ENCODE data around the gene BUD23. TPM values are rescaled to one million over a fixed set of nuclear protein-coding genes. Genes with fewer than 3 reads are reported as not detected.

The BUD23 gene
- total and polyA plus RNA-seq, 9 of the 15 experiments (the other 6 are each of a cell fraction or from before 2014, with no cell fraction given) = 79.5 to 270 (median 150) TPM

GRCh38 chr7:73738220-73738611 is 54.8 kb downstream of the BUD23 start (continued):
- TF ChIP-seq E2F8 (IDR thresholded peaks at IDR 0.05; ENCODE audit: low read depth, partially characterized antibody) (no peak), EP300 (IDR thresholded peaks at IDR 0.05; ENCODE audit: low read length) (no peak), KAT2B (IDR thresholded peaks at IDR 0.05; ENCODE audit: low read depth, low read length) (no peak), CTCFL (IDR thresholded peaks at IDR 0.05; ENCODE audit: borderline replicate concordance, insufficient read depth, low read depth, low read length, poor library complexity, severe bottlenecking) (no peak), CHD1 (IDR thresholded peaks at IDR 0.05; ENCODE audit: low read length) (peak; percentile 47), SMARCB1 (IDR thresholded peaks at IDR 0.05; ENCODE audit: insufficient read length, low read depth) (no peak), SNAPC5 (CRISPR knock-in tag; IDR thresholded peaks at IDR 0.05) (no peak), PPARD (CRISPR knock-in tag; IDR thresholded peaks at IDR 0.05) (no peak), CHCHD3 (CRISPR knock-in tag; IDR thresholded peaks at IDR 0.05) (no peak), SIX5 (IDR thresholded peaks at IDR 0.05; ENCODE audit: borderline replicate concordance in 1 of 2, insufficient read depth in 1 of 2, low read depth in 1 of 2, low read length in 2 of 2) (no peak), ERF (CRISPR knock-in tag; IDR thresholded peaks at IDR 0.05) (no peak), TEAD4 (IDR thresholded peaks at IDR 0.05; ENCODE audit: low read length) (no peak), TEAD4 (CRISPR knock-in tag; IDR thresholded peaks at IDR 0.05; ENCODE audit: borderline replicate concordance) (no peak), ZNF740 (CRISPR knock-in tag; IDR thresholded peaks at IDR 0.05) (no peak), ZNF740 (tag; IDR thresholded peaks at IDR 0.05) (no peak), COPS2 (conservative IDR thresholded peaks at IDR 0.05) (no peak), CEBPG (CRISPR knock-in tag; IDR thresholded peaks at IDR 0.05) (no peak), CEBPG (tag; conservative IDR thresholded peaks at IDR 0.05 in 1 of 2, IDR thresholded peaks at IDR 0.05 in 1 of 2) (no peak), NFE2 (IDR thresholded peaks at IDR 0.05; ENCODE audit: low read depth) (no peak), ZNF830 (CRISPR knock-in tag; IDR thresholded peaks at IDR 0.05) (peak; percentile 79; the same call in 1 of the 2 replicates), USF2 (CRISPR knock-in tag; IDR thresholded peaks at IDR 0.05) (no peak)
